A673 (cell line): Measurements from ENCODE around the gene UTP14C.

Experiments
- EZH2 ChIP-seq: fragments of 200-600 bp; sonication (generic); IDR thresholded peaks from 2 replicates; pipeline ENCODE4 v1.6.1; 2017; ENCODE audit warnings: borderline replicate concordance, low read depth, mild to moderate bottlenecking, mixed read lengths, antibody characterized with exemption, low read length; ENCODE audit not compliant: poor library complexity, severe bottlenecking
- TF ChIP-seq, protein P1 (sequence below): fragments of 300-800, 200-600 bp; sonication (generic); conservative IDR thresholded peaks from 2 replicates; pipeline ENCODE4 v1.5.1; 2017; ENCODE audit warnings: low read depth, mild to moderate bottlenecking, antibody characterized with exemption, low read length, moderate library complexity, mixed read lengths

GRCh38 chr13:51978796-51979556, 45.5 kb upstream of the UTP14C start:
- TF ChIP-seq EZH2: no peak
- TF ChIP-seq, protein P1, sequence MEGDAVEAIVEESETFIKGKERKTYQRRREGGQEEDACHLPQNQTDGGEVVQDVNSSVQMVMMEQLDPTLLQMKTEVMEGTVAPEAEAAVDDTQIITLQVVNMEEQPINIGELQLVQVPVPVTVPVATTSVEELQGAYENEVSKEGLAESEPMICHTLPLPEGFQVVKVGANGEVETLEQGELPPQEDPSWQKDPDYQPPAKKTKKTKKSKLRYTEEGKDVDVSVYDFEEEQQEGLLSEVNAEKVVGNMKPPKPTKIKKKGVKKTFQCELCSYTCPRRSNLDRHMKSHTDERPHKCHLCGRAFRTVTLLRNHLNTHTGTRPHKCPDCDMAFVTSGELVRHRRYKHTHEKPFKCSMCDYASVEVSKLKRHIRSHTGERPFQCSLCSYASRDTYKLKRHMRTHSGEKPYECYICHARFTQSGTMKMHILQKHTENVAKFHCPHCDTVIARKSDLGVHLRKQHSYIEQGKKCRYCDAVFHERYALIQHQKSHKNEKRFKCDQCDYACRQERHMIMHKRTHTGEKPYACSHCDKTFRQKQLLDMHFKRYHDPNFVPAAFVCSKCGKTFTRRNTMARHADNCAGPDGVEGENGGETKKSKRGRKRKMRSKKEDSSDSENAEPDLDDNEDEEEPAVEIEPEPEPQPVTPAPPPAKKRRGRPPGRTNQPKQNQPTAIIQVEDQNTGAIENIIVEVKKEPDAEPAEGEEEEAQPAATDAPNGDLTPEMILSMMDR: no peak
